Endothelial cell of umbilical vein (primary cell): ENCODE measurements around the gene MVB12B. TPM values are rescaled to one million over a fixed set of nuclear protein-coding genes. Genes with fewer than 3 reads are reported as not detected.

Experiments used
- BruUV-seq: library from RNA; stranded (reverse); fragments of 400-500 nt; replicated peaks from 2 replicates; lab custom pipeline; 2021; lab: Mats Ljungman, UMichigan
- CTCF ChIA-PET: fragments of 300-600, 350-600 bp; sonication (Branson Sonifier 250); formaldehyde crosslinking; loops from one replicate; lab custom pipeline; 2021; ENCODE audit warnings: antibody characterized with exemption, inconsistent platforms; lab: Charles Lee
- POLR2A ChIA-PET: fragments of 300-600, 350-600 bp; sonication (Branson Sonifier 250); formaldehyde crosslinking; loops from one replicate; lab custom pipeline; 2021; ENCODE audit warnings: antibody characterized with exemption, inconsistent platforms; lab: Charles Lee
- DNase-seq: peaks from one replicate; pipeline ENCODE4 v3.0.0-alpha.2; 2011; ENCODE audit warnings: low read depth, low spot score
- FAIRE-seq: peaks from 2 replicates; lab custom pipeline; 2011; peaks lifted over from hg19 to GRCh38; lab: Jason Lieb, UNC
- H2AFZ ChIP-seq: 2 replicates; pipeline ENCODE4 v1.6.0; 2012; ENCODE audit warnings: low read depth, low read length, control low read depth, inconsistent platforms
- H3K27ac ChIP-seq: 2 replicates; pipeline ENCODE4 v1.5.1; 2011; ENCODE audit warnings: low read depth, mild to moderate bottlenecking, control low read depth, low read length, moderate library complexity; ENCODE audit not compliant: insufficient read depth
- H3K27me3 ChIP-seq, 2 experiments: 2 replicates each; pipeline versions ENCODE4 v1.6.0 to v1.6.1; 2011; ENCODE audit warnings: low read length in 2 of 2, mixed read lengths in 1 of 2; ENCODE audit not compliant: control insufficient read depth in 2 of 2, insufficient read depth in 2 of 2
- H3K36me3 ChIP-seq, 2 experiments: 2 replicates in 1 of 2; 3 replicates in 1 of 2; pipeline ENCODE4 v1.5.1; 2011; ENCODE audit warnings: low read length in 2 of 2, mild to moderate bottlenecking in 1 of 2, moderate library complexity in 1 of 2; ENCODE audit not compliant: control insufficient read depth in 2 of 2, insufficient read depth in 2 of 2; ENCODE audit errors: extremely low read depth in 1 of 2
- H3K4me1 ChIP-seq: 3 replicates; pipeline ENCODE4 v1.5.1; 2011; ENCODE audit warnings: mild to moderate bottlenecking, low read length; ENCODE audit not compliant: control insufficient read depth, insufficient read depth; ENCODE audit errors: extremely low read depth
- H3K4me2 ChIP-seq: 2 replicates; pipeline ENCODE4 v1.6.1; 2011; ENCODE audit warnings: low read length, control low read depth, mixed read lengths; ENCODE audit not compliant: insufficient read depth
- H3K4me3 ChIP-seq, 3 experiments: fragments of 200-600 bp in 1 of 3; sonication (generic), shearing (Covaris generic) in 1 of 3; replicated peaks in 1 of 3; 2 replicates each; pipeline ENCODE4 v1.5.1; 2011 to 2016; ENCODE audit warnings: control low read depth in 3 of 3, low read length in 3 of 3, mild to moderate bottlenecking in 2 of 3, inconsistent platforms in 1 of 3, low read depth in 1 of 3, moderate library complexity in 1 of 3; ENCODE audit not compliant: insufficient read depth in 1 of 3
- H3K79me2 ChIP-seq: 2 replicates; pipeline ENCODE4 v1.6.0; 2012; ENCODE audit warnings: low read length, inconsistent platforms; ENCODE audit not compliant: control insufficient read depth, insufficient read depth
- H3K9ac ChIP-seq: replicated peaks from 2 replicates; pipeline ENCODE3; 2011; ENCODE audit warnings: low read length, control low read depth; ENCODE audit not compliant: insufficient read depth; ENCODE audit errors: extremely low read depth
- H3K9me1 ChIP-seq: replicated peaks from 3 replicates; pipeline ENCODE4 v1.6.0; 2011; ENCODE audit warnings: mild to moderate bottlenecking, low read length; ENCODE audit not compliant: control insufficient read depth, insufficient read depth; ENCODE audit errors: extremely low read depth
- H3K9me3 ChIP-seq: replicated peaks from 2 replicates; pipeline ENCODE4 v1.5.1; 2012; ENCODE audit warnings: low read length, inconsistent platforms; ENCODE audit not compliant: control insufficient read depth, insufficient read depth
- H4K20me1 ChIP-seq: replicated peaks from 2 replicates; pipeline ENCODE3; 2011; ENCODE audit warnings: mild to moderate bottlenecking, low read length; ENCODE audit not compliant: control insufficient read depth, insufficient read depth; ENCODE audit errors: extremely low read depth
- CTCF ChIP-seq, 2 donors: IDR thresholded peaks; 1 replicate in 1 of 2; 2 replicates in 1 of 2; pipeline ENCODE4 v1.5.1; 2011; ENCODE audit warnings: low read length in 2 of 2, mild to moderate bottlenecking in 2 of 2, moderate library complexity in 2 of 2, control low read depth in 1 of 2, inconsistent platforms in 1 of 2, low read depth in 1 of 2; ENCODE audit not compliant: insufficient read depth in 1 of 2; ENCODE audit errors: extremely low read depth in 1 of 2
- EZH2 ChIP-seq: IDR thresholded peaks from 2 replicates; pipeline ENCODE4 v1.6.1; 2012; ENCODE audit warnings: borderline replicate concordance, low read depth, mild to moderate bottlenecking, moderate library complexity, low read length, inconsistent platforms; ENCODE audit not compliant: severe bottlenecking
- FOS ChIP-seq: IDR thresholded peaks from 2 replicates; pipeline ENCODE4 v1.6.1; 2011; ENCODE audit warnings: mild to moderate bottlenecking, low read length, moderate library complexity, borderline replicate concordance; ENCODE audit not compliant: insufficient read depth
- GATA2 ChIP-seq: IDR thresholded peaks from 2 replicates; pipeline ENCODE4 v1.7.0; 2011; ENCODE audit warnings: low read depth, mild to moderate bottlenecking, moderate library complexity, mixed read lengths, low read length; ENCODE audit not compliant: insufficient read length, insufficient read depth
- JUN ChIP-seq: IDR thresholded peaks from 2 replicates; pipeline ENCODE4 v1.6.1; 2011; ENCODE audit warnings: borderline replicate concordance, low read depth; ENCODE audit not compliant: insufficient read length, insufficient read depth
- POLR2A ChIP-seq: IDR thresholded peaks from 2 replicates; pipeline ENCODE4 v1.6.1; 2012; ENCODE audit warnings: low read depth, mild to moderate bottlenecking, control low read depth, low read length
- POLR2AphosphoS5 ChIP-seq: IDR thresholded peaks from 2 replicates; pipeline ENCODE4 v1.6.1; 2012; ENCODE audit warnings: low read depth, mild to moderate bottlenecking, control low read depth, low read length, moderate library complexity; ENCODE audit not compliant: insufficient read depth
- dilution Hi-C: fragments of 300-500 bp; cut with MboI; formaldehyde crosslinking; loops from one replicate; pipeline ENCODE4 v1.15.0; 2019; ENCODE audit warnings: low sequenced_read_pairs; ENCODE audit not compliant: extremely low pct_ligation_motif_present
- intact Hi-C: fragments of 100-400 bp; cut with micrococcal nuclease; formaldehyde crosslinking; loops from one replicate; pipeline ENCODE4 v1.10.0; 2022
- polyA plus RNA-seq, 4 experiments: library from polyadenylated mRNA; depleted of rRNA in 3 of 4; stranded (reverse) in 3 of 4; unstranded in 1 of 4; fragments of >200 nt; gene quantifications; 2 replicates each; pipeline versions ENCODE4 v1.2.1 to v1.2.3, GENCODE V29; 2011 to 2012; ENCODE audit warnings: missing spikeins in 1 of 4
- total RNA-seq: library from RNA; stranded (reverse); gene quantifications from 2 replicates; pipeline ENCODE4 v1.2.3, GENCODE V29; 2021
- TF ChIP-seq, protein P1 (sequence below): IDR thresholded peaks from 2 replicates; pipeline ENCODE4 v1.6.1; 2011; ENCODE audit not compliant: insufficient read depth, insufficient read length

Gene MVB12B
- total and polyA plus RNA-seq, 2 donors (not counting 3 experiments of a cell fraction or from before 2014, with no cell fraction given): 6.6 to 17.3 TPM

DNA sequence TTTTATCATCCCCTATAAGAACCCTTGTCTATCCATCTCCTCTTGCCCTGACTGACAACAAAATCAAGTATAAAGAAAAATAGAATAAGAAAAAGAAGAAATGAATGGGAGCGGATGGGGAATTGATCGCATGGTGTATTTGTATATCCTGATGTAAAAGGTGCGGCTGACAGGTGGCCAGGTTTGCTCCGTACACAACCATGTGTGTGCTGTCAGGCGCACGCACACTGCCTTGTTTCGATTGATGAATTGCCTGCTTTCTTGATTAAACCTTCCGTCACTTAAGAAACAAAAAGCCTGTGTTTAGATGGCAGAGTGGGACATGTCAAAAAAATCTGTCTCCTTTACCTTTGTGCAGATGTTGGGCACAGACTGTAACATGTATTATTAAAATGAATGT, 102.6 kb downstream of the MVB12B start:
- DNase-seq: no peak
- no peak overlapping the region for H3K4me2 ChIP-seq

More for the DNA sequence above, 102.6 kb downstream of the MVB12B start:
- BruUV-seq: no TSS peak
- POLR2A ChIA-PET: no interaction called here
- Histone ChIP-seq H3K27me3 (no peaks in the 10 kb centered on the region), H3K36me3 (peaks cover 0 to 4% of the 10 kb centered on the region in 2 experiments), H3K79me2 (no peaks in the 10 kb centered on the region), H3K27ac (no peak overlapping the region), H3K9me1 (no peaks in the 10 kb centered on the region), H4K20me1 (no peaks in the 10 kb centered on the region), H2AFZ (no peak overlapping the region), H3K4me1 (no peaks in the 10 kb centered on the region), H3K4me3 (no peak overlapping the region), H3K9me3 (no peaks in the 10 kb centered on the region), H3K9ac (no peak overlapping the region)
- CTCF ChIA-PET: no interaction called here
- dilution Hi-C loops: no loop called here
- no peak for FAIRE-seq
- intact Hi-C loops: no loop called here
- TF ChIP-seq CTCF (IDR thresholded peaks at IDR 0.05; ENCODE audit: extremely low read depth in 1 of 2, insufficient read depth in 1 of 2, low read depth in 1 of 2, low read length in 2 of 2) (no peak), JUN (no peak), POLR2AphosphoS5 (no peak), GATA2 (no peak), FOS (no peak), EZH2 (no peak), POLR2A (no peak)
- TF ChIP-seq, protein P1, sequence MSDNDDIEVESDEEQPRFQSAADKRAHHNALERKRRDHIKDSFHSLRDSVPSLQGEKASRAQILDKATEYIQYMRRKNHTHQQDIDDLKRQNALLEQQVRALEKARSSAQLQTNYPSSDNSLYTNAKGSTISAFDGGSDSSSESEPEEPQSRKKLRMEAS: no peak
